ENCODE results near the gene PLEKHA7. TPM values are rescaled to one million over a fixed set of nuclear protein-coding genes. Genes with fewer than 3 reads are reported as not detected.

The PLEKHA7 gene
- total and polyA plus RNA-seq, 2 of the 13 experiments (the other 11 are each of a cell fraction or from before 2014, with no cell fraction given), result 17.5 to 18.7 TPM

GRCh38 chr11:16981651-16982194 lies 32.5 kb downstream of the PLEKHA7 start:
- Histone ChIP-seq H3K9me3 (ENCODE audit: low read length) (no peaks in the 10 kb centered on the region), H3K9ac (ENCODE audit: insufficient read depth, low read depth, low read length) (peak overlapping the region; percentile 73), H3K79me2 (ENCODE audit: insufficient read depth, low read length) (peaks cover 68% of the 10 kb centered on the region), H3K4me2 (ENCODE audit: low read depth, low read length) (peak overlapping the region; percentile 96), H3K27ac (ENCODE audit: extremely low read length, insufficient read depth, low read length) (peak overlapping the region; percentile 85), H3K36me3 (replicated peaks in 1 of 2; ENCODE audit: control insufficient read depth in 1 of 2, insufficient read depth in 2 of 2, low read length in 2 of 2) (no peaks in the 10 kb centered on the region; a peak in 1 of 5 replicates), H3K27me3 (ENCODE audit: control insufficient read depth in 1 of 2, insufficient read depth in 2 of 2, low read length in 2 of 2) (no peaks in the 10 kb centered on the region), H4K20me1 (ENCODE audit: insufficient read depth, low read length) (no peaks in the 10 kb centered on the region; the same call in 1 of the 2 replicates), H3K4me1 (ENCODE audit: insufficient read depth, low read length) (peaks cover 74% of the 10 kb centered on the region), H2AFZ (ENCODE audit: low read length) (no peak overlapping the region), H3K4me3 (replicated peaks in 1 of 3; ENCODE audit: insufficient read depth in 1 of 3, low read depth in 2 of 3, low read length in 3 of 3) (peak overlapping the region; percentile 35 to 52 (median 36); a peak in 5 of 6 replicates)
- peak; percentile 93 for DNase-seq (ENCODE audit: low spot score)
- CTCF ChIA-PET (ENCODE audit: low intra/inter-chr PET ratio, low total read pairs), result no interaction called here
- WGBS (ENCODE audit: low lambda C conversion rate), result 3% methylated on average over 7 of the region's 9 CpGs
- BruUV-seq (replicated peaks), result no TSS peak
- in situ Hi-C loops (cut with HindIII; ENCODE audit: extremely low pct_ligation_motif_present, low pct_unique_long_range_greater_than_20kb) (no loop called here), intact Hi-C loops (cut with micrococcal nuclease; ENCODE audit: unreplicated experiment) (loop anchor here (1.0 kb wide), 2 partner anchors 32 to 35 kb away; no protein-coding TSS in a partner anchor)
- POLR2A ChIA-PET, result interaction anchor here (1.0 to 1.2 kb wide), 3 partner anchors 10 to 33 kb away, joined by 3 to 6 read pairs (median 4); partner anchors contain the start of gene PLEKHA7
- peak; percentile 94 for ATAC-seq
- peak; percentile 91 for FAIRE-seq
- TF ChIP-seq U2AF1 (optimal IDR thresholded peaks at IDR 0.05; ENCODE audit: low read depth, low read length), result no peak
- TF ChIP-seq ZNF615 (CRISPR knock-in tag; IDR thresholded peaks at IDR 0.05; ENCODE audit: borderline replicate concordance), result no peak
- TF ChIP-seq ZNF607 (CRISPR knock-in tag; IDR thresholded peaks at IDR 0.05; ENCODE audit: borderline replicate concordance), result no peak
- TF ChIP-seq SMAD9 (CRISPR knock-in tag; IDR thresholded peaks at IDR 0.05), result no peak
- no peak for TF ChIP-seq POLR2G (IDR thresholded peaks at IDR 0.05; ENCODE audit: low read depth, low read length)
- TF ChIP-seq U2AF2 (IDR thresholded peaks at IDR 0.05; ENCODE audit: low read depth, low read length), result no peak
- TF ChIP-seq SETDB1 (CRISPR knock-in tag; IDR thresholded peaks at IDR 0.05; ENCODE audit: borderline replicate concordance), result no peak
- TF ChIP-seq ZNF318 (CRISPR knock-in tag; IDR thresholded peaks at IDR 0.05), result no peak
- TF ChIP-seq ZBTB43 (CRISPR knock-in tag; conservative IDR thresholded peaks at IDR 0.05), result no peak
- TF ChIP-seq ZNF414 (CRISPR knock-in tag; IDR thresholded peaks at IDR 0.05), result no peak
